Keratinocyte (primary cell): Measurements from ENCODE around the gene GPN1. TPM values are rescaled to one million over a fixed set of nuclear protein-coding genes. Genes with fewer than 3 reads are reported as not detected.

Source experiments
- DNase-seq: peaks from one replicate; pipeline ENCODE4 v3.0.0-alpha.2; 2011; ENCODE audit warnings: low read depth, missing footprints, low spot score
- FAIRE-seq: peaks from 2 replicates; lab custom pipeline; 2011; peaks lifted over from hg19 to GRCh38; lab: Jason Lieb, UNC
- H2AFZ ChIP-seq: 2 replicates; pipeline ENCODE4 v1.6.0; 2012; ENCODE audit warnings: low read length, control low read depth, inconsistent platforms; ENCODE audit not compliant: control insufficient read depth
- H3K27ac ChIP-seq: 2 replicates; pipeline ENCODE4 v1.5.1; 2011; ENCODE audit warnings: low read length; ENCODE audit not compliant: control insufficient read depth, insufficient read depth
- H3K27me3 ChIP-seq: 3 replicates; pipeline ENCODE4 v1.6.0; 2011; ENCODE audit warnings: low read length; ENCODE audit not compliant: control insufficient read depth, insufficient read depth; ENCODE audit errors: extremely low read depth
- H3K36me3 ChIP-seq, 2 experiments: 2 replicates in 1 of 2; 3 replicates in 1 of 2; pipeline ENCODE4 v1.5.1; 2011; ENCODE audit warnings: low read length in 2 of 2, mild to moderate bottlenecking in 1 of 2; ENCODE audit not compliant: control insufficient read depth in 2 of 2, insufficient read depth in 2 of 2; ENCODE audit errors: extremely low read depth in 1 of 2
- H3K4me1 ChIP-seq: 3 replicates; pipeline ENCODE4 v1.5.1; 2011; ENCODE audit warnings: low read length; ENCODE audit not compliant: control insufficient read depth, insufficient read depth; ENCODE audit errors: extremely low read depth
- H3K4me2 ChIP-seq: 3 replicates; pipeline ENCODE4 v1.6.0; 2011; ENCODE audit warnings: low read depth, low read length; ENCODE audit not compliant: control insufficient read depth, insufficient read depth; ENCODE audit errors: extremely low read depth
- H3K4me3 ChIP-seq, 3 experiments: fragments of 200-600 bp in 1 of 3; sonication (generic) in 1 of 3; 2 replicates in 2 of 3; 3 replicates in 1 of 3; pipeline ENCODE4 v1.5.1; 2011 to 2016; ENCODE audit warnings: low read length in 3 of 3, mild to moderate bottlenecking in 3 of 3, control low read depth in 2 of 3, inconsistent platforms in 1 of 3, low read depth in 1 of 3, mixed read lengths in 1 of 3, mixed run types in 1 of 3, moderate library complexity in 1 of 3; ENCODE audit not compliant: control insufficient read depth in 2 of 3, insufficient read depth in 2 of 3; ENCODE audit errors: extremely low read depth in 1 of 3
- H3K79me2 ChIP-seq: 2 replicates; pipeline ENCODE4 v1.6.0; 2012; ENCODE audit warnings: low read length; ENCODE audit not compliant: control insufficient read depth, insufficient read depth
- H3K9ac ChIP-seq: 3 replicates; pipeline ENCODE4 v1.6.0; 2011; ENCODE audit warnings: low read length; ENCODE audit not compliant: control insufficient read depth, insufficient read depth; ENCODE audit errors: extremely low read depth
- H3K9me1 ChIP-seq: 3 replicates; pipeline ENCODE4 v1.6.0; 2011; ENCODE audit warnings: low read length; ENCODE audit not compliant: control insufficient read depth, insufficient read depth; ENCODE audit errors: extremely low read depth
- H3K9me3 ChIP-seq: 2 replicates; pipeline ENCODE4 v1.5.1; 2012; ENCODE audit warnings: low read depth, low read length; ENCODE audit not compliant: control insufficient read depth
- H4K20me1 ChIP-seq: 3 replicates; pipeline ENCODE4 v1.6.0; 2011; ENCODE audit warnings: low read length; ENCODE audit not compliant: control insufficient read depth, insufficient read depth; ENCODE audit errors: extremely low read depth
- CTCF ChIP-seq, 3 experiments: IDR thresholded peaks in 1 of 3; conservative IDR thresholded peaks in 1 of 3; optimal IDR thresholded peaks in 1 of 3; 2 replicates in 2 of 3; 3 replicates in 1 of 3; pipeline versions ENCODE3 to v1.5.1; 2011; ENCODE audit warnings: low read length in 3 of 3, mild to moderate bottlenecking in 3 of 3, moderate library complexity in 2 of 3, control low read depth in 1 of 3, inconsistent platforms in 1 of 3; ENCODE audit not compliant: insufficient read depth in 2 of 3; ENCODE audit errors: extremely low read depth in 1 of 3
- EZH2 ChIP-seq: IDR thresholded peaks from one replicate; pipeline ENCODE4 v1.6.1; 2012; ENCODE audit warnings: inconsistent platforms, mild to moderate bottlenecking, low read length, moderate library complexity
- dilution Hi-C: fragments of 300-500 bp; cut with MboI; formaldehyde crosslinking; loops from one replicate; pipeline ENCODE4 v1.7.0; 2020; ENCODE audit warnings: low sequenced_read_pairs; ENCODE audit not compliant: extremely low pct_ligation_motif_present
- polyA plus RNA-seq, 5 experiments: library from polyadenylated mRNA; depleted of rRNA in 3 of 5; stranded (reverse) in 3 of 5; stranded (forward) in 1 of 5; unstranded in 1 of 5; fragments of >200 nt; gene quantifications; 1 replicate in 1 of 5; 2 replicates in 3 of 5; 3 replicates in 1 of 5; pipeline versions ENCODE4 v1.2.1 to v1.2.3, GENCODE V29; 2011 to 2012; ENCODE audit warnings: missing spikeins in 2 of 5, low read depth in 1 of 5, low replicate concordance in 1 of 5

GPN1 gene
- polyA plus RNA-seq, 1 donor (not counting 4 experiments of a cell fraction or from before 2014, with no cell fraction given): 103 TPM

GRCh38 chr2:27689424-27689823 lies 60.6 kb downstream of the GPN1 start:
- H3K9me3 ChIP-seq: no peaks in the 10 kb centered on the region
- H3K27me3 ChIP-seq: no peaks in the 10 kb centered on the region
- peaks cover 3 to 6% of the 10 kb centered on the region in 2 experiments for H3K36me3 ChIP-seq
- H3K79me2 ChIP-seq: no peaks in the 10 kb centered on the region
- peaks cover 30% of the 10 kb centered on the region for H3K4me1 ChIP-seq
- no peak overlapping the region for H3K9ac ChIP-seq
- no peaks in the 10 kb centered on the region for H3K9me1 ChIP-seq
- no peak overlapping the region for H3K4me2 ChIP-seq
- FAIRE-seq: no peak
- H4K20me1 ChIP-seq: no peaks in the 10 kb centered on the region
- no peak for TF ChIP-seq EZH2
- no peak for TF ChIP-seq CTCF (optimal IDR thresholded peaks at IDR 0.05 in 1 of 3, IDR thresholded peaks at IDR 0.05 in 1 of 3, conservative IDR thresholded peaks at IDR 0.05 in 1 of 3; ENCODE audit: extremely low read depth in 1 of 3, insufficient read depth in 2 of 3, low read length in 3 of 3)
- dilution Hi-C loops: no loop called here
- no peak for DNase-seq
- H2AFZ ChIP-seq: no peak overlapping the region
- no peak overlapping the region for H3K4me3 ChIP-seq
- H3K27ac ChIP-seq: no peak overlapping the region

GRCh38 chr2:27690052-27690451 lies 61.2 kb downstream of the GPN1 start:
- Histone ChIP-seq H3K36me3 (peaks cover 3 to 6% of the 10 kb centered on the region in 2 experiments), H3K9me1 (no peaks in the 10 kb centered on the region), H3K4me1 (peaks cover 30% of the 10 kb centered on the region), H3K9me3 (no peaks in the 10 kb centered on the region), H4K20me1 (no peaks in the 10 kb centered on the region), H3K27me3 (no peaks in the 10 kb centered on the region), H3K4me3 (no peak overlapping the region), H3K79me2 (no peaks in the 10 kb centered on the region), H3K9ac (no peak overlapping the region), H3K27ac (no peak overlapping the region), H2AFZ (no peak overlapping the region), H3K4me2 (no peak overlapping the region)
- no peak for TF ChIP-seq CTCF (optimal IDR thresholded peaks at IDR 0.05 in 1 of 3, IDR thresholded peaks at IDR 0.05 in 1 of 3, conservative IDR thresholded peaks at IDR 0.05 in 1 of 3; ENCODE audit: extremely low read depth in 1 of 3, insufficient read depth in 2 of 3, low read length in 3 of 3)
- no peak for DNase-seq
- dilution Hi-C loops: no loop called here
- FAIRE-seq: no peak
